HepG2 (cell line): ENCODE data around the gene GPR137. TPM values are rescaled to one million over a fixed set of nuclear protein-coding genes. Genes with fewer than 3 reads are reported as not detected.
A peak's percentile ranks its signal among the peaks of the same experiment; 100 is the strongest.

Experiments
- AGO1 ChIP-seq: fragments of 200-400 bp; formaldehyde crosslinking; IDR thresholded peaks from 2 replicates; pipeline ENCODE4 v1.6.1; 2017; ENCODE audit warnings: mild to moderate bottlenecking, low read depth, low read length, moderate library complexity; ENCODE audit not compliant: poor library complexity, severe bottlenecking
- ARID3A ChIP-seq: IDR thresholded peaks from 2 replicates; pipeline ENCODE4 v1.6.1; 2012; ENCODE audit warnings: low read depth, low read length, improper control_type of control experiment
- ASH2L ChIP-seq: fragments of 300-600, 200-600 bp; sonication (generic); IDR thresholded peaks from 2 replicates; pipeline ENCODE4 v1.7.0; 2017; ENCODE audit warnings: low read depth, mild to moderate bottlenecking, moderate library complexity, mixed read lengths, low read length; ENCODE audit not compliant: insufficient read length
- HNRNPUL1 ChIP-seq: fragments of 200-400 bp; formaldehyde crosslinking; IDR thresholded peaks from 2 replicates; pipeline ENCODE4 v1.6.1; 2017; ENCODE audit warnings: low read depth, mild to moderate bottlenecking, low read length, moderate library complexity
- MEF2D ChIP-seq: sonication (generic); formaldehyde crosslinking; IDR thresholded peaks from 2 replicates; pipeline ENCODE4 v1.5.1; 2020; ENCODE audit warnings: mild to moderate bottlenecking, missing genetic modification reagents
- RBFOX2 ChIP-seq: fragments of 200-400 bp; formaldehyde crosslinking; IDR thresholded peaks from 2 replicates; pipeline ENCODE4 v1.6.1; 2017; ENCODE audit warnings: low read depth, mild to moderate bottlenecking, low read length
- REL ChIP-seq: sonication (generic); formaldehyde crosslinking; conservative IDR thresholded peaks from 2 replicates; pipeline ENCODE4 v1.8.0; 2022; ENCODE audit warnings: mild to moderate bottlenecking, missing genetic modification reagents, moderate library complexity
- SP4 ChIP-seq: sonication (generic); formaldehyde crosslinking; IDR thresholded peaks from 2 replicates; pipeline ENCODE4 v1.8.1; 2023; ENCODE audit warnings: mild to moderate bottlenecking, missing genetic modification reagents
- XRCC5 ChIP-seq: fragments of 200-400 bp; formaldehyde crosslinking; optimal IDR thresholded peaks from 2 replicates; pipeline ENCODE3; 2017; ENCODE audit warnings: mild to moderate bottlenecking, low read length
- ZBTB20 ChIP-seq: sonication (generic); formaldehyde crosslinking; IDR thresholded peaks from 2 replicates; pipeline ENCODE4 v1.8.1; 2023; ENCODE audit warnings: missing genetic modification reagents, low read depth, mild to moderate bottlenecking, borderline replicate concordance
- ZNF253 ChIP-seq: sonication (generic); formaldehyde crosslinking; IDR thresholded peaks from 2 replicates; pipeline ENCODE4 v1.8.0; 2022; ENCODE audit warnings: mild to moderate bottlenecking, missing genetic modification reagents, borderline replicate concordance
- ZNF501 ChIP-seq: sonication (generic); formaldehyde crosslinking; IDR thresholded peaks from 2 replicates; pipeline ENCODE4 v1.5.1; 2020; ENCODE audit warnings: mild to moderate bottlenecking, moderate library complexity, missing genetic modification reagents
- ZNF605 ChIP-seq: sonication (generic); formaldehyde crosslinking; IDR thresholded peaks from 2 replicates; pipeline ENCODE4 v1.8.0; 2022; ENCODE audit warnings: mild to moderate bottlenecking, missing genetic modification reagents
- ZNF607 ChIP-seq: sonication (generic); formaldehyde crosslinking; IDR thresholded peaks from 2 replicates; pipeline ENCODE4 v1.5.1; 2020; ENCODE audit warnings: missing genetic modification reagents, mild to moderate bottlenecking, borderline replicate concordance
- ZNF670 ChIP-seq: sonication (generic); formaldehyde crosslinking; IDR thresholded peaks from 2 replicates; pipeline ENCODE4 v1.8.0; 2022; ENCODE audit warnings: mild to moderate bottlenecking, missing genetic modification reagents, borderline replicate concordance
- ZNF713 ChIP-seq: sonication (generic); formaldehyde crosslinking; IDR thresholded peaks from 2 replicates; pipeline ENCODE4 v1.4.0; 2020; ENCODE audit warnings: mild to moderate bottlenecking, missing genetic modification reagents
- ZNF766 ChIP-seq: sonication (generic); formaldehyde crosslinking; IDR thresholded peaks from 2 replicates; pipeline ENCODE4 v1.5.0; 2020; ENCODE audit warnings: missing genetic modification reagents, borderline replicate concordance
- ZNF776 ChIP-seq: sonication (generic); formaldehyde crosslinking; IDR thresholded peaks from 2 replicates; pipeline ENCODE4 v1.4.0; 2020; ENCODE audit warnings: mild to moderate bottlenecking, missing genetic modification reagents
- ZNF839 ChIP-seq: sonication (generic); formaldehyde crosslinking; IDR thresholded peaks from 2 replicates; pipeline ENCODE4 v1.4.0; 2020; ENCODE audit warnings: missing genetic modification reagents, mild to moderate bottlenecking, borderline replicate concordance
- ZXDC ChIP-seq: sonication (generic); formaldehyde crosslinking; IDR thresholded peaks from 2 replicates; pipeline ENCODE4 v1.5.0; 2020; ENCODE audit warnings: mild to moderate bottlenecking, missing genetic modification reagents
- polyA plus RNA-seq, 8 experiments: library from polyadenylated mRNA; depleted of rRNA in 3 of 8; stranded (reverse) in 7 of 8; unstranded in 1 of 8; fragments of >200 nt; fragmentation: Illumina TruSeq in 4 of 8; extraction: Trizol in 4 of 8; gene quantifications; 2 replicates each; pipeline versions ENCODE4 v1.2.1 to v1.2.3, GENCODE V29; 2011 to 2016; ENCODE audit warnings: low read depth in 4 of 8, missing spikeins in 1 of 8, mixed read lengths in 1 of 8; ENCODE audit not compliant: insufficient read depth in 1 of 8
- total RNA-seq, 5 experiments: library from RNA; depleted of rRNA; stranded (reverse); fragments of >200 nt; fragmentation: Illumina TruSeq; extraction: Trizol; gene quantifications; 2 replicates each; pipeline ENCODE4 v1.2.3, GENCODE V29; 2016; ENCODE audit warnings: low read depth in 1 of 5
- TF ChIP-seq, protein P1 (sequence below): sonication (generic); formaldehyde crosslinking; IDR thresholded peaks from 2 replicates; pipeline ENCODE4 v1.5.0; 2020; ENCODE audit warnings: missing genetic modification reagents

Gene GPR137
- total and polyA plus RNA-seq, 2 of the 13 experiments (the other 11 are each of a cell fraction or from before 2014, with no cell fraction given), result 8.5 to 13.2 TPM

GRCh38 chr11:64241241-64241490 lies 44.5 kb upstream of the GPR137 start (continued):
- TF ChIP-seq ASH2L, result peak; percentile 0
- peak; percentile 76 for TF ChIP-seq RBFOX2
- TF ChIP-seq AGO1, result peak; percentile 6
- 0 out of 2 replicates have a peak, but pooled peaks have one; percentile 22 for TF ChIP-seq ZNF776 (CRISPR knock-in tag)
- no peak for TF ChIP-seq MEF2D (CRISPR knock-in tag)
- TF ChIP-seq ARID3A, result no peak
- TF ChIP-seq ZNF253, result 0 out of 2 replicates have a peak, but pooled peaks have one; percentile 30
- peak; percentile 90; the same call in 1 of the 2 replicates for TF ChIP-seq SP4 (CRISPR knock-in tag)
- no peak for TF ChIP-seq ZNF670 (CRISPR knock-in tag)
- 0 out of 2 replicates have a peak, but pooled peaks have one; percentile 59 for TF ChIP-seq ZNF839 (CRISPR knock-in tag)
- no peak for TF ChIP-seq ZXDC (CRISPR knock-in tag)
- TF ChIP-seq ZNF607 (CRISPR knock-in tag), result 0 out of 2 replicates have a peak, but pooled peaks have one; percentile 11
- no peak for TF ChIP-seq ZBTB20 (CRISPR knock-in tag)
- TF ChIP-seq ZNF713 (CRISPR knock-in tag), result 0 out of 2 replicates have a peak, but pooled peaks have one; percentile 12
- peak; percentile 69; the same call in 1 of the 2 replicates for TF ChIP-seq ZNF605 (CRISPR knock-in tag)
- TF ChIP-seq ZNF501 (CRISPR knock-in tag), result peak; percentile 12; the same call in 1 of the 2 replicates
- TF ChIP-seq, protein P1, sequence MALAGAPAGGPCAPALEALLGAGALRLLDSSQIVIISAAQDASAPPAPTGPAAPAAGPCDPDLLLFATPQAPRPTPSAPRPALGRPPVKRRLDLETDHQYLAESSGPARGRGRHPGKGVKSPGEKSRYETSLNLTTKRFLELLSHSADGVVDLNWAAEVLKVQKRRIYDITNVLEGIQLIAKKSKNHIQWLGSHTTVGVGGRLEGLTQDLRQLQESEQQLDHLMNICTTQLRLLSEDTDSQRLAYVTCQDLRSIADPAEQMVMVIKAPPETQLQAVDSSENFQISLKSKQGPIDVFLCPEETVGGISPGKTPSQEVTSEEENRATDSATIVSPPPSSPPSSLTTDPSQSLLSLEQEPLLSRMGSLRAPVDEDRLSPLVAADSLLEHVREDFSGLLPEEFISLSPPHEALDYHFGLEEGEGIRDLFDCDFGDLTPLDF (CRISPR knock-in tag), result no peak
- TF ChIP-seq REL (CRISPR knock-in tag), result no peak
- TF ChIP-seq HNRNPUL1, result 0 out of 2 replicates have a peak, but pooled peaks have one; percentile 8
- no peak for TF ChIP-seq ZNF766 (CRISPR knock-in tag)
- peak; percentile 16 for TF ChIP-seq XRCC5
